ENCODE data around the gene LITAF.

LITAF gene

GRCh38 chr16:11586856-11587642 is at the start of gene LITAF:
Gene LITAF, minus strand, starts transcription at chr16:11586919. Its CDS starts 30,189 bp downstream, at chr16:11556730.
- TF ChIP-seq, protein P1, sequence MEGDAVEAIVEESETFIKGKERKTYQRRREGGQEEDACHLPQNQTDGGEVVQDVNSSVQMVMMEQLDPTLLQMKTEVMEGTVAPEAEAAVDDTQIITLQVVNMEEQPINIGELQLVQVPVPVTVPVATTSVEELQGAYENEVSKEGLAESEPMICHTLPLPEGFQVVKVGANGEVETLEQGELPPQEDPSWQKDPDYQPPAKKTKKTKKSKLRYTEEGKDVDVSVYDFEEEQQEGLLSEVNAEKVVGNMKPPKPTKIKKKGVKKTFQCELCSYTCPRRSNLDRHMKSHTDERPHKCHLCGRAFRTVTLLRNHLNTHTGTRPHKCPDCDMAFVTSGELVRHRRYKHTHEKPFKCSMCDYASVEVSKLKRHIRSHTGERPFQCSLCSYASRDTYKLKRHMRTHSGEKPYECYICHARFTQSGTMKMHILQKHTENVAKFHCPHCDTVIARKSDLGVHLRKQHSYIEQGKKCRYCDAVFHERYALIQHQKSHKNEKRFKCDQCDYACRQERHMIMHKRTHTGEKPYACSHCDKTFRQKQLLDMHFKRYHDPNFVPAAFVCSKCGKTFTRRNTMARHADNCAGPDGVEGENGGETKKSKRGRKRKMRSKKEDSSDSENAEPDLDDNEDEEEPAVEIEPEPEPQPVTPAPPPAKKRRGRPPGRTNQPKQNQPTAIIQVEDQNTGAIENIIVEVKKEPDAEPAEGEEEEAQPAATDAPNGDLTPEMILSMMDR (IDR thresholded peaks at IDR 0.05), result no peak

- TF ChIP-seq, protein P1 (IDR thresholded peaks at IDR 0.05), result no peak
These were observed 49.5 kb upstream of the LITAF start for GRCh38 chr16:11636172-11636721.

DNA sequence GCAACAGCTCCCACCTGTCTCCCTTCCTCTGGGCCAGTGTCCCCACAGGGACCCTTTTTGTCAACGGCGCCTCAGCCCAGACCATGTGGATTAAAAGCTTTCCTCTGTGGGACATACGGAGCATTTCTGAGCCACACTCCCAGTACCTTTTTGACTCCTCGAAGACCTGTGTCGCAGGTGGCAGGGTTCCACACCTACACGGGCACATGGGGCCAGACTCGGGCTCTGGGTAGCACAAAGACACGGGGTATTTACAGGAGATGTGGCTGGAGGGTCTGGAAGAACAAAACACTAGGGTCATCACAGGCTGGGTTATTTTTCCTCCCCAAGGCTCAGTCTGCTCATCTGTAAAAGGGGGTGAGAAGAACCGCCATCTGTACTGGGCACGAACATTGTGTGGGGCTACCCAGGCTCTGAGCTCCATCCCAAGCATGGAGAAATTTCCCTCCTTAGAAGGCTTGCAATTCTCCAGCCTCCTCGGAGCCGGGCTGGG is 49.0 kb upstream of the LITAF start:
- TF ChIP-seq, protein P1 (IDR thresholded peaks at IDR 0.05), result no peak

DNA sequence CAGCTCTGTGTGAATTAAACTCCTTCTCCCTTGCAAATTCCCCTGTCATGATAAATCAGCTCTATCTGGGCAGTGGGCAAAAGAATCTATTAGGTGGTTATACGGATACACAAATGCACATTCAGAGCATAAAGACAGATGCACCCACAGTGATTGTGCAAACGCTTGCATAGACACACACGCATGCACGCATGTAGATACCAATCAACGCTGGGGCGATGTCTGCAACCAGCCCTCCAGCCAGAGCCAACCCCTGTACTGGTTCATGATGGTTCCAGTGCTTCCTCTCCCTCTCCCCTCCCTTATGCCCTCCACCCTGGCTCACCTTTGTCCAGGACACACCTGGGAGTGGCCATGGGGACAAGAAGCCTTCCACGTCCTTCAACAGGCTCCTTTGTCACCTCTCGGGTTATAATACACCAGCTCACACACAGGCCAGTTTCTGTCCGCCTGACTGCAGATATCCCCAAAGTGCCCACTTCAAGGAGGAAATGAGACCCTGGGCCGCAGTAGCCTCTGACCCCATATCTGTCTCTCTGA is 48.5 kb upstream of the LITAF start:
- TF ChIP-seq, protein P1 (IDR thresholded peaks at IDR 0.05), result no peak

DNA sequence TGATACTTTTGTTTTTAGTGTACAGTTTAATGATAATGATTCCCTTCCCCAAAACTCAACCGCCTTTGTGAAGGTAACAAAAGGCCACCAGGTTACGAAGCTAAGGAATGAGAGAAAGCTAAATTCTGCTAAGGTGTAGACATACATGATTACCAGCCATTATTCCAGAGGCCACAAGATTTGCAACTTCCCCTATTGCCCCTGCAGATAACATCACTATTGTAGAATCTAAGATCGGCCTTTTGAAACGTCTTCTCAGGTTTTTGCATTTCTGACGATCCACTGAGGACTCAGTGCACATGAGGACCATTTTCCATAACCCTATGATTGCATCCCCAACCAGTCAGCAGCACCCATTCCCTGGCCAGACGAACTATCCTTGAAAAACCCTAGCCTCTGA is 47.6 kb upstream of the LITAF start:
- TF ChIP-seq, protein P1 (IDR thresholded peaks at IDR 0.05), result no peak

DNA sequence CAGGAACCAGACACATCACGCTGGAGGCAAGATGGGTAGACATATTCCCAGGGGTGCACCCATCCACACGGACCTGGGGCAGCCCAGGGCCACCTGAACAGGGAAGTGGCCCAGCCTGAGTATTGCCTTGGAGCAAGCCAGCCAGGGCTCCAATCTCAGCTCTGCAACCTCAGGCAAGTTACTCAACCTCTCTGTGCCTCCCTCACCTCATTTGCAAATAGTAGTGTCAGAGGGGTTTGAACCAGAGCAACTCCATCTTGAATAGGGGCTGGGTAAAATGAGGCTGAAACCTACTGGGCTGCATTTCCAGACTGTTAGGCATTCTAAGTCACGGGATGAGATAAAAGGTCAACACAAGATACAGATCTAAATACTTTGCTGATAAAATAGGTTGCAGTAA is 46.4 kb upstream of the LITAF start:
- TF ChIP-seq, protein P1 (IDR thresholded peaks at IDR 0.05), result no peak

GRCh38 chr16:11632455-11632939 is 45.8 kb upstream of the LITAF start:
- TF ChIP-seq, protein P1 (IDR thresholded peaks at IDR 0.05), result no peak

All from LNCAP (cell line).